A673 (cell line): ENCODE results near the gene HOXC10.

Source experiments
- EZH2 ChIP-seq: fragments of 200-600 bp; sonication (generic); IDR thresholded peaks from 2 replicates; pipeline ENCODE4 v1.6.1; 2017; ENCODE audit warnings: borderline replicate concordance, low read depth, mild to moderate bottlenecking, mixed read lengths, antibody characterized with exemption, low read length; ENCODE audit not compliant: poor library complexity, severe bottlenecking
- TF ChIP-seq, protein P1 (sequence below): fragments of 300-800, 200-600 bp; sonication (generic); conservative IDR thresholded peaks from 2 replicates; pipeline ENCODE4 v1.5.1; 2017; ENCODE audit warnings: low read depth, mild to moderate bottlenecking, antibody characterized with exemption, low read length, moderate library complexity, mixed read lengths

DNA sequence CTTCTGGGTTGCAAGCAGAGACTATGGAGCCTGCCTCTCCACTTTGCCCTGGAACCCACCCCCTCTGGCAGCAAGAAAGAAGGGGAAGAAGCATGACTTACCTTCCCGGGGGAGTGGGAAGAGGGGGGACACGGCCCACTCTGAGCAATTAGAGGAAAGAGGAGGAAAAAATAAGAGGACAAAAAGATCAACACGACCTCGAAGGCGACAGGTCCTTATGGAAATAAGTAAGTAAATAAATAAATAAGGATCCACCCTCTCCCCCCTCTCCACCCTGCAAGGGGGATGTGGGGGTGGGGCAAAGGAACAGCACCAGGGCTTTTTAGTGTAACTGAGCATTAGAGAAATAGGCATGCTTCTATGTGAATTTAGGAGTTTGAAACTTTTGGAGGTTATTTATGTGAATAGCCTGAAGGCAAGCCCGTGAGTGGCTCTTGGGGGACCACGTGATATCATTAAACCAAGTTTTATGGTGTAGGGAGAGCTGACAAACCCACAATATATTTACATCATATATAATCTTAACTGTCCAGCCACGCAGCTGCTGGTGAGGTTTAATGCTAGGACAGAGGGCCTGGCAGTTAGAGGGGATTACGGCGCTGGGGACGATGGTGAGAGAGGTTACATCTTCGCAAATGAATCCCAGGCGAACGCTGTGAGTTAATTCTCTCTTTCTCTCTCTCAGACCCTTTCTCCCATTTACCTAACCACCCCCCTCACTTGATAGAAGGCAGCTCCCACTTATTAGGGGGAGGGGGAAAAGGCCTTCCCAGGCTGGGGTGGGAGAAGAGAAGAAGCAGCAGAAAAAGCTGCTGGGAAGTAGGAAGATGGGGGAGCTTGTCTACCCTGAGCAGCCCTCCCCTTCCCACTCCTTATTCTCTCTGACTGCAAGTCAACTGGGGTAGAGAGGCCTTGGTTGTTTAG is 52.7 kb downstream of the HOXC10 start:
- TF ChIP-seq, protein P1, sequence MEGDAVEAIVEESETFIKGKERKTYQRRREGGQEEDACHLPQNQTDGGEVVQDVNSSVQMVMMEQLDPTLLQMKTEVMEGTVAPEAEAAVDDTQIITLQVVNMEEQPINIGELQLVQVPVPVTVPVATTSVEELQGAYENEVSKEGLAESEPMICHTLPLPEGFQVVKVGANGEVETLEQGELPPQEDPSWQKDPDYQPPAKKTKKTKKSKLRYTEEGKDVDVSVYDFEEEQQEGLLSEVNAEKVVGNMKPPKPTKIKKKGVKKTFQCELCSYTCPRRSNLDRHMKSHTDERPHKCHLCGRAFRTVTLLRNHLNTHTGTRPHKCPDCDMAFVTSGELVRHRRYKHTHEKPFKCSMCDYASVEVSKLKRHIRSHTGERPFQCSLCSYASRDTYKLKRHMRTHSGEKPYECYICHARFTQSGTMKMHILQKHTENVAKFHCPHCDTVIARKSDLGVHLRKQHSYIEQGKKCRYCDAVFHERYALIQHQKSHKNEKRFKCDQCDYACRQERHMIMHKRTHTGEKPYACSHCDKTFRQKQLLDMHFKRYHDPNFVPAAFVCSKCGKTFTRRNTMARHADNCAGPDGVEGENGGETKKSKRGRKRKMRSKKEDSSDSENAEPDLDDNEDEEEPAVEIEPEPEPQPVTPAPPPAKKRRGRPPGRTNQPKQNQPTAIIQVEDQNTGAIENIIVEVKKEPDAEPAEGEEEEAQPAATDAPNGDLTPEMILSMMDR = no peak
- TF ChIP-seq EZH2 = no peak
